HG02938 (cell line): ENCODE data around the gene SHROOM3.

ENCODE experiments used
- ATAC-seq: cut with Tn5 transposase; IDR thresholded peaks from one replicate; pipeline ENCODE4 v1.9.1; 2021; ENCODE audit warnings: mild to moderate bottlenecking, moderate library complexity; ENCODE audit not compliant: unreplicated experiment

SHROOM3 gene

GRCh38 chr4:76737180-76737579, 302.2 kb downstream of the SHROOM3 start:
- no peak for ATAC-seq

- no peak for ATAC-seq
These were observed 302.7 kb downstream of the SHROOM3 start for GRCh38 chr4:76737771-76738085.

GRCh38 chr4:76738086-76738931, 303.3 kb downstream of the SHROOM3 start:
- no peak for ATAC-seq

GRCh38 chr4:76740192-76740591, 305.2 kb downstream of the SHROOM3 start:
- ATAC-seq: no peak

- no peak for ATAC-seq
These were observed 306.0 kb downstream of the SHROOM3 start for GRCh38 chr4:76740866-76741662.

GRCh38 chr4:76741663-76742020, 306.6 kb downstream of the SHROOM3 start:
- no peak for ATAC-seq

GRCh38 chr4:76744241-76744921, 309.4 kb downstream of the SHROOM3 start:
- ATAC-seq: no peak

GRCh38 chr4:76745240-76745639, 310.2 kb downstream of the SHROOM3 start:
- ATAC-seq: no peak

GRCh38 chr4:76747563-76747962, 312.5 kb downstream of the SHROOM3 start:
- ATAC-seq: no peak

- ATAC-seq: no peak
These were observed 313.6 kb downstream of the SHROOM3 start for GRCh38 chr4:76748649-76749048.

- ATAC-seq: no peak
These were observed 314.3 kb downstream of the SHROOM3 start for GRCh38 chr4:76749355-76749754.

- no peak for ATAC-seq
These were observed 315.7 kb downstream of the SHROOM3 start for GRCh38 chr4:76750716-76751115.

GRCh38 chr4:76751612-76752343, 316.7 kb downstream of the SHROOM3 start:
- no peak for ATAC-seq

- no peak for ATAC-seq
These were observed 318.0 kb downstream of the SHROOM3 start for GRCh38 chr4:76752861-76753501.

- no peak for ATAC-seq
These were observed 318.8 kb downstream of the SHROOM3 start for GRCh38 chr4:76753814-76754213.

GRCh38 chr4:76754439-76754838, 319.4 kb downstream of the SHROOM3 start:
- ATAC-seq: no peak

- no peak for ATAC-seq
These were observed 320.7 kb downstream of the SHROOM3 start for GRCh38 chr4:76755756-76756155.

GRCh38 chr4:76756416-76756815, 321.4 kb downstream of the SHROOM3 start:
- ATAC-seq: no peak

GRCh38 chr4:76757418-76757939, 322.4 kb downstream of the SHROOM3 start:
- no peak for ATAC-seq

- ATAC-seq: no peak
These were observed 323.4 kb downstream of the SHROOM3 start for GRCh38 chr4:76758290-76758882.
